ENCODE data around the gene IRGM.

- TF ChIP-seq, protein P1, sequence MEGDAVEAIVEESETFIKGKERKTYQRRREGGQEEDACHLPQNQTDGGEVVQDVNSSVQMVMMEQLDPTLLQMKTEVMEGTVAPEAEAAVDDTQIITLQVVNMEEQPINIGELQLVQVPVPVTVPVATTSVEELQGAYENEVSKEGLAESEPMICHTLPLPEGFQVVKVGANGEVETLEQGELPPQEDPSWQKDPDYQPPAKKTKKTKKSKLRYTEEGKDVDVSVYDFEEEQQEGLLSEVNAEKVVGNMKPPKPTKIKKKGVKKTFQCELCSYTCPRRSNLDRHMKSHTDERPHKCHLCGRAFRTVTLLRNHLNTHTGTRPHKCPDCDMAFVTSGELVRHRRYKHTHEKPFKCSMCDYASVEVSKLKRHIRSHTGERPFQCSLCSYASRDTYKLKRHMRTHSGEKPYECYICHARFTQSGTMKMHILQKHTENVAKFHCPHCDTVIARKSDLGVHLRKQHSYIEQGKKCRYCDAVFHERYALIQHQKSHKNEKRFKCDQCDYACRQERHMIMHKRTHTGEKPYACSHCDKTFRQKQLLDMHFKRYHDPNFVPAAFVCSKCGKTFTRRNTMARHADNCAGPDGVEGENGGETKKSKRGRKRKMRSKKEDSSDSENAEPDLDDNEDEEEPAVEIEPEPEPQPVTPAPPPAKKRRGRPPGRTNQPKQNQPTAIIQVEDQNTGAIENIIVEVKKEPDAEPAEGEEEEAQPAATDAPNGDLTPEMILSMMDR (IDR thresholded peaks at IDR 0.05) = no peak
- no peak for TF ChIP-seq EZH2 (IDR thresholded peaks at IDR 0.05)
Measured at GRCh38 chr5:150851039-150851438, 4.7 kb downstream of the IRGM start.
